DLD1 (cell line): ENCODE measurements around the gene VRK1.
"Not testable (repeated sequence)": the region's sequence is repeated elsewhere in the genome, so short reads cannot be mapped to it uniquely, and the experiment has no call there.

Source experiments
- in situ Hi-C: cut with HindIII; loops from 2 replicates; pipeline ENCODE4 v1.10.0; 2017; ENCODE audit warnings: low sequenced_read_pairs

The VRK1 gene

GRCh38 chr14:96867634-96868033 is 70.5 kb downstream of the VRK1 start:
- in situ Hi-C loops = no loop called here

DNA sequence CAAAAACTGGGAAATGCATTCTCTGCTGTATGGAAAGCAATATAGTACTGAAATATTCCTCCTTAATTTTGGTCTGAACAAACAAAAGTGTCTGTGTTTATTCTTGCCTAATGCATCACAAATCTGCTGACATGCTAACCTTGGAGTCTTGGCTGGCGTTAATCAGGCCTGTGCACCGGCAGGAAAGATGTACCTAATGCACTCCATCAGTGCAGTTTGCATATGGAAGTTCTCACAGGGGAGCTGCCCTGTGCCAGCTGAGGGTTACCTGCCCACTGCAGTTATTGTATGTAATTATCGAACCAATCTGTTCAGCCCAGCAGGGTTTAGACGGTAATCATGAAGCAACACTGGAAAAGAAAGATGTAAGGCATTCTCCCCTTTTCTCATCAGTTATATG is 76.9 kb downstream of the VRK1 start:
- in situ Hi-C loops = no loop called here

DNA sequence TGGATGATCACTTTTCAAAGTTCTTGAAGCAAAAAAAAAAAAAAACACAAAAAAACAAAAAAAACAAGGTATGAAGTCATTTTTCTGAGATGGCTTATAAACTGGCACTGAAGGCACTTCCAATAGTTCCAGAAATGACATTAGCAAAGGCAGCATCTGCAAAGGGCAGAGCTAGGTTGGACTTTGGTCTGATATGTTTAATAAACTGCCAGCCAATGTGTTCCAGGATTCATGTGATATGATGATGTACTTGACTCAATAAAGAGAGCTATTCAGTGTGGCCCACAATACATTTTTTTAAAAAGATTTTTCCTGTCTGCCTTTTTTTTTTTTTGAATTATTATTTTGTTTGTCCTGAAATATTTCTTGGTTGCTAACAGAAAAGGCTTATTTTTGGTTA is 79.6 kb downstream of the VRK1 start:
- in situ Hi-C loops = no loop called here

DNA sequence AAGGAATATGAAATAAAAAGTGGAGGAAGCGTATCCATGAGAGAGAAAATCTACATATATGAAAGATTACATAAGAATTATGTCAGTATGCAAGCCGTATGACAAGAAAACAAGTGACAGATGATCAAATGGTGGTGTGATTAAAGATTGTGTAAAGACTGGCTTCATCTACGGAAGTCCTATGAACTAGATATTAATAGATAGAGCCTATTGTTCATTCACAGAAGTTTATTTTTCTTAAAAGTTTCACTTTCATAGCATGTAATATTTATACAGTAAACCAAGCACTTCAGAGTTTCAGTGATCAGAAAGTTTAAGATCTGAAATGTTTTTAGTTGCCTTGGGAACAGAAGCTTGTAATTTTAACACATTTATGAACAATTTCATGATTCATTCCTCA is 84.5 kb downstream of the VRK1 start:
- in situ Hi-C loops = no loop called here

- in situ Hi-C loops = not testable (repeated sequence)
These were observed 86.8 kb downstream of the VRK1 start for GRCh38 chr14:96883974-96884373.

DNA sequence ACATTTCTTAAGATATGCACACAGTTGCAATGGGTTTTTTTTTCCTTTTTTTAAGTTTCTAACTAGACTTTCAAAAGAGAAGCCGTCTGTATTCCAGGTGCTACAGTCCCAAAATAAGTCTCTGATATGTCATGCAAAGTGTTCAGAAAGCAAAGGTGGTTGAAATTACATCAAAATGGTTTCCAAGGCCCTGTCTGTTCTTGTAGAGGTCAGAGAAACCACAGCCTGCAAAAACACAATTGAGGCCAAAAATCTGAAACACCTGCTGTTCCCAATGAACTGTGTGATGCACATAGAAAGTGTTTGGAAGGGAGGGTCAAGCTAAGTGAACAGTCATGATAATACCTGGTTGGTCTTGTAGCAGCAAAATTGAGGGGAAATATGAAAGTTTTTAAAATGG is 91.0 kb downstream of the VRK1 start:
- in situ Hi-C loops = no loop called here

GRCh38 chr14:96888593-96888992 is 91.4 kb downstream of the VRK1 start:
- in situ Hi-C loops = no loop called here

- in situ Hi-C loops = no loop called here
These were observed 91.9 kb downstream of the VRK1 start for GRCh38 chr14:96889091-96889490.

- in situ Hi-C loops = no loop called here
These were observed 96.9 kb downstream of the VRK1 start for GRCh38 chr14:96893966-96894622.

- in situ Hi-C loops = no loop called here
These were observed 97.8 kb downstream of the VRK1 start for GRCh38 chr14:96894966-96895365.

GRCh38 chr14:96895658-96896271 is 98.6 kb downstream of the VRK1 start:
- in situ Hi-C loops = no loop called here

DNA sequence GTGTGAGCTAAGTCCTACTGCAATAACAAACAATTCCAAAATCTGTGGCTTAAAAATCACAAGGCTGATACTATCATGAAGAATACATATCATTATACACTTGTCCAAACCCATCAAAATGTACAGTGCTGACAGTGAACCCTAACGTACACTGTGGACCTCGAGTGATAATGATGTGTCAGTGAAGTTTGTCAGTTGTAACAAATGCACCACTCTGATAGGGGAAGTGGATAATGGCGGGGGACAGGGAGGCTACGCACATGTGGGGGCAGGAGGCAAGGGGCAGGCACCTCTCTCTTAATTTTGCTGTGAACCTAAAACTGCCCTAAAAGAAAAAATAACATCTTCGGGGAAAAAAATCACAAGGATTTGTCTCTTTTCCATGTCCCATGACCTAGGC is 100.0 kb downstream of the VRK1 start:
- in situ Hi-C loops = no loop called here

DNA sequence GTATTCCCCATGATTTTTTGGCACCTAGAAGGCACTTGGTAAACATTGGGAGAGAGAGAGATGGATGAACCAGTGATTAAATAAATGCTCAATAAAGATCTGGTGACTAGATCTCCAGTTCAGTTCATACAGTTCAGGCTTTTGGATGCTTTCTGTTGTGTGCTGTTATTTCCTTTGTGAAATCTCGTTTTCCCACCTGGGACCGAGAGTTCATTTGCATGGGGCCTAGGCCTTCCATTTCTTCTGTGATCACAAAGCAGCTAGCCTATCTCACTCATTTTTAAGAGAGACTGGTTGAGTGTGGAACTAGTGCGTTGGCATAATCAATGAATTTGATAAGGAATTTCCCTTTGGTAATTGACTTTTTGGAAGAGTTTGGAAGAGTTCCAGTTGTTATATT is 104.0 kb downstream of the VRK1 start:
- in situ Hi-C loops = no loop called here

- in situ Hi-C loops = no loop called here
These were observed 104.8 kb downstream of the VRK1 start for GRCh38 chr14:96902004-96902403.

DNA sequence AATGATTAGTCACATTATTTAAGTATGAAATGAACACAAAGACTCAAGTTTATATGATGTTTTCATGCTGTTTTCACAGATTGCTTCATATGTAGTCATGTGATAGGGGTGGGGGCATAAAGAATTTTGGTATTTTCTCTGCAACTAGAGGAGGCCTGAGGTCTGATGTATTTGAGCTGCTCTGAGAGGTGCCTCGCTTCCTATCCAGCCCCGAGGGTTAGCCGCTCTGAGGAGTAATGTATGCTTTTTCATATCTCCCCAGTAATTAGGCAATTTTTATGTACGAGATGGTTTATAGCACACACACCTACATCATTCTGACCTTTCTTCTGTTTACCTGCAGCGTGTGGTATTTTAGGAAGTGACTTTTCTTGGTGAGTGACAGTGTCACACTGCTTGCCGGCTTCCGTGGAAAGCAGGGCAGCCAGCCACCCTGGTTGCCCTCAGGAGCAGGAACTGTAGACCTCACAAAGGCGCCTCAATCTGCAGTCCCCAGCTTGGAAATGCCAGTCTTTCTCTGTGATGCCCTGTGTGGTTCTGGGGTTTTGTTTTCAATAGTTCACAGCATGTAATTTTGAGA is 106.4 kb downstream of the VRK1 start:
- in situ Hi-C loops = no loop called here

GRCh38 chr14:96904201-96904600 is 107.0 kb downstream of the VRK1 start:
- in situ Hi-C loops = no loop called here

DNA sequence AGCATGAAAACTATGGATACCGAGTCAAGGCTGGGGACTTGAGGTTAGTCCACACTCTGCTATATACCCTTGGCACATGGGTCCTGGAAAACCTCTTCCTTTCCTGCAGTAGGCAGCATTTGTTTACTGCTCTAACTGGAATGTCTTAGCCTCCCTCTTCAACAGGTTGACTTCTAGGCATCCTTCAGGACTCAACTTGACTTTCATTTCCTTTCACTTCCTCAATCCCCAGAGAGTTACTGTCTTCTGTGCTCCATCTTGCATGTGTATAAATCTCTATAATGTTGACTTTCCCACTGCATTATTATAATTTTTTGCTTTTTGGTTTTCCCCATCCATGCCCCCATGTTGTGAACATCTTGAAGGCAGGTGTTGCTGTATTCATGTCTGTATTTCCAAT is 107.9 kb downstream of the VRK1 start:
- in situ Hi-C loops = no loop called here

- in situ Hi-C loops = no loop called here
These were observed 108.6 kb downstream of the VRK1 start for GRCh38 chr14:96905825-96906224.

- in situ Hi-C loops = no loop called here
These were observed 109.3 kb downstream of the VRK1 start for GRCh38 chr14:96906434-96906833.

DNA sequence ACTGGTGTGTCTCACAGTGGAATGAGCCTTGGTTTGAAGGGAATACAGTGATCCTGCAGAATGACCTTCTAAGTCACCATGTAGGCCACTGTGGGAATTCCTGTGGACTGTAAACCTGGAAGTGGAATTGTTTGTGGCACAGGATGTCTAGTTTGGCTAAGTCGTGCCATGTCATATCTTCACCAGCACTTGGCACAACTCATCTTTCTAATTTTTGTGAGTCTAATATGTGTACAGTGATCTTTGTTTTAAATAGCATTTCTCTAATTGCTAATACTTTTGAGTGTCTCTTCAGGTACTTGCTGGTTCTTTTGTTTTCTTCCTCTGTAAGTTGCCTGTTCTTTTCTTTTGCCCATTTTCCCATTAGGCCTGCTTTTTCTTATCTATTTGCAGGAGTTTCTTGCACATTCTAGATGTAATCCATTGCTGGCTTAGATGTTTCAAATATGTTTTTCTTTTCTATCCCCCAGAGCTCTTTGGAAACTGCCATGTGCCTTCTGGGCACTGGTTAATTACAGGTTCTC is 112.7 kb downstream of the VRK1 start:
- in situ Hi-C loops = no loop called here

GRCh38 chr14:96911499-96912149 is 114.4 kb downstream of the VRK1 start:
- in situ Hi-C loops = no loop called here
